Measurements from ENCODE around the gene TADA1.

DNA sequence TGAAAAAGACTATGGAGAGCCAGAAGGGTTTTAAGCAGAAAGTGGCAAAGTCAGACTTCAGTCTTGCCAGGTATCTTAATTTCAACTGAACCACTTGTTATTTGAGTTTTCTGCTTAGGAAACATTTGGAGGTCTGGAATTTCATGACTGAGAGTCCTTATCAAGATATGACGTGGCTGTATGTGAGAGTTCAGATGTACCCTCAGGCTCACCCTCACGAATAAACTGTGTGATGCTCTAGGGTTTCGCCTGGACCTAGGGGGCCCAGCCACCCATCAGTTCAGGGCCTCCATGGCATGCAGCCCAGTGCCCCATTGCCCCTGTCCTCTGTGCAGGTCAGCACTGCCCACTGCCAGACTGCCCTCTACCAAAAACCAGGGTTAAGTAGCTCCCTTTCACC lies 30.6 kb upstream of the TADA1 start:
- TF ChIP-seq, protein P1, sequence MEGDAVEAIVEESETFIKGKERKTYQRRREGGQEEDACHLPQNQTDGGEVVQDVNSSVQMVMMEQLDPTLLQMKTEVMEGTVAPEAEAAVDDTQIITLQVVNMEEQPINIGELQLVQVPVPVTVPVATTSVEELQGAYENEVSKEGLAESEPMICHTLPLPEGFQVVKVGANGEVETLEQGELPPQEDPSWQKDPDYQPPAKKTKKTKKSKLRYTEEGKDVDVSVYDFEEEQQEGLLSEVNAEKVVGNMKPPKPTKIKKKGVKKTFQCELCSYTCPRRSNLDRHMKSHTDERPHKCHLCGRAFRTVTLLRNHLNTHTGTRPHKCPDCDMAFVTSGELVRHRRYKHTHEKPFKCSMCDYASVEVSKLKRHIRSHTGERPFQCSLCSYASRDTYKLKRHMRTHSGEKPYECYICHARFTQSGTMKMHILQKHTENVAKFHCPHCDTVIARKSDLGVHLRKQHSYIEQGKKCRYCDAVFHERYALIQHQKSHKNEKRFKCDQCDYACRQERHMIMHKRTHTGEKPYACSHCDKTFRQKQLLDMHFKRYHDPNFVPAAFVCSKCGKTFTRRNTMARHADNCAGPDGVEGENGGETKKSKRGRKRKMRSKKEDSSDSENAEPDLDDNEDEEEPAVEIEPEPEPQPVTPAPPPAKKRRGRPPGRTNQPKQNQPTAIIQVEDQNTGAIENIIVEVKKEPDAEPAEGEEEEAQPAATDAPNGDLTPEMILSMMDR (conservative IDR thresholded peaks at IDR 0.05 in 1 of 2, IDR thresholded peaks at IDR 0.05 in 1 of 2; ENCODE audit: extremely low read depth in 1 of 2, insufficient read depth in 1 of 2, low read depth in 1 of 2, low read length in 2 of 2), result no peak
- TF ChIP-seq EZH2 (IDR thresholded peaks at IDR 0.05; ENCODE audit: borderline replicate concordance, low read length), result no peak
